Calu3 (cell line): Measurements from ENCODE around the gene CCNG2. TPM values are rescaled to one million over a fixed set of nuclear protein-coding genes. Genes with fewer than 3 reads are reported as not detected.

ENCODE experiments used
- BruUV-seq: library from RNA; stranded (reverse); fragments of 400-500 nt; replicated peaks from 2 replicates; lab custom pipeline; 2021; lab: Mats Ljungman, UMichigan
- CTCF ChIA-PET: fragments of 300-600 bp; sonication (Branson Sonifier 250); formaldehyde crosslinking; loops from one replicate; lab custom pipeline; 2022; ENCODE audit warnings: antibody characterized with exemption; lab: Charles Lee
- DNase-seq: peaks from one replicate; pipeline ENCODE4 v3.0.0; 2022
- H3K27ac Mint-ChIP-seq: one replicate; pipeline ENCODE4 v1.8.0; 2022; ENCODE audit warnings: mixed read lengths; ENCODE audit not compliant: unreplicated experiment
- H3K27me3 Mint-ChIP-seq: one replicate; pipeline ENCODE4 v1.8.0; 2022; ENCODE audit warnings: mixed read lengths; ENCODE audit not compliant: unreplicated experiment
- H3K36me3 Mint-ChIP-seq: one replicate; pipeline ENCODE4 v1.8.0; 2022; ENCODE audit warnings: mild to moderate bottlenecking, moderate library complexity, mixed read lengths; ENCODE audit not compliant: insufficient read depth, unreplicated experiment
- H3K4me1 Mint-ChIP-seq: one replicate; pipeline ENCODE4 v1.8.0; 2022; ENCODE audit warnings: mild to moderate bottlenecking, low read depth, mixed read lengths; ENCODE audit not compliant: unreplicated experiment
- H3K4me3 Mint-ChIP-seq: one replicate; pipeline ENCODE4 v1.8.0; 2022; ENCODE audit warnings: mild to moderate bottlenecking, low read depth, moderate library complexity, mixed read lengths; ENCODE audit not compliant: unreplicated experiment
- H3K9me3 Mint-ChIP-seq: one replicate; pipeline ENCODE4 v1.8.0; 2022; ENCODE audit warnings: low read depth, mixed read lengths; ENCODE audit not compliant: unreplicated experiment
- CTCF ChIP-seq: fragments of 200-600 bp; IDR thresholded peaks from one replicate; pipeline ENCODE4 v1.8.0; 2022; ENCODE audit warnings: antibody characterized with exemption; ENCODE audit not compliant: unreplicated experiment
- intact Hi-C: fragments of 100-400 bp; cut with micrococcal nuclease; formaldehyde crosslinking; loops from one replicate; pipeline ENCODE4 v1.10.0; 2022; ENCODE audit not compliant: unreplicated experiment
- total RNA-seq: library from RNA; stranded (reverse); gene quantifications from 2 replicates; pipeline ENCODE4 v1.2.3, GENCODE V29; 2022

The CCNG2 gene
- total RNA-seq, 1 experiment from 2014 or later, result 25.2 TPM

GRCh38 chr4:77152421-77152820 is 4.6 kb upstream of the CCNG2 start:
- CTCF ChIA-PET, result no interaction called here
- Mint-ChIP-seq H3K4me3 (no peak overlapping the region), H3K27ac (no peak overlapping the region), H3K36me3 (peaks cover 18% of the 10 kb centered on the region), H3K9me3 (no peaks in the 10 kb centered on the region), H3K27me3 (no peaks in the 10 kb centered on the region), H3K4me1 (peaks cover 12% of the 10 kb centered on the region)
- BruUV-seq, result no TSS peak
- intact Hi-C loops, result no loop called here
- TF ChIP-seq CTCF, result no peak
- peak; percentile 16 for DNase-seq

GRCh38 chr4:77153006-77153405 is 4.0 kb upstream of the CCNG2 start:
- no peak for TF ChIP-seq CTCF
- Mint-ChIP-seq H3K9me3 (no peaks in the 10 kb centered on the region), H3K27me3 (no peaks in the 10 kb centered on the region), H3K36me3 (peaks cover 24% of the 10 kb centered on the region), H3K4me3 (no peak overlapping the region), H3K27ac (no peak overlapping the region), H3K4me1 (peaks cover 12% of the 10 kb centered on the region)
- no peak for DNase-seq
- no TSS peak for BruUV-seq
- CTCF ChIA-PET, result no interaction called here
- intact Hi-C loops, result no loop called here

- no TSS peak for BruUV-seq
- CTCF ChIA-PET, result no interaction called here
- Mint-ChIP-seq H3K27ac (no peak overlapping the region), H3K4me3 (no peak overlapping the region), H3K9me3 (no peaks in the 10 kb centered on the region), H3K36me3 (peaks cover 28% of the 10 kb centered on the region), H3K27me3 (no peaks in the 10 kb centered on the region), H3K4me1 (peaks cover 12% of the 10 kb centered on the region)
- no peak for DNase-seq
- intact Hi-C loops, result no loop called here
- no peak for TF ChIP-seq CTCF
These were observed 2.9 kb upstream of the CCNG2 start for GRCh38 chr4:77154065-77154464.

DNA sequence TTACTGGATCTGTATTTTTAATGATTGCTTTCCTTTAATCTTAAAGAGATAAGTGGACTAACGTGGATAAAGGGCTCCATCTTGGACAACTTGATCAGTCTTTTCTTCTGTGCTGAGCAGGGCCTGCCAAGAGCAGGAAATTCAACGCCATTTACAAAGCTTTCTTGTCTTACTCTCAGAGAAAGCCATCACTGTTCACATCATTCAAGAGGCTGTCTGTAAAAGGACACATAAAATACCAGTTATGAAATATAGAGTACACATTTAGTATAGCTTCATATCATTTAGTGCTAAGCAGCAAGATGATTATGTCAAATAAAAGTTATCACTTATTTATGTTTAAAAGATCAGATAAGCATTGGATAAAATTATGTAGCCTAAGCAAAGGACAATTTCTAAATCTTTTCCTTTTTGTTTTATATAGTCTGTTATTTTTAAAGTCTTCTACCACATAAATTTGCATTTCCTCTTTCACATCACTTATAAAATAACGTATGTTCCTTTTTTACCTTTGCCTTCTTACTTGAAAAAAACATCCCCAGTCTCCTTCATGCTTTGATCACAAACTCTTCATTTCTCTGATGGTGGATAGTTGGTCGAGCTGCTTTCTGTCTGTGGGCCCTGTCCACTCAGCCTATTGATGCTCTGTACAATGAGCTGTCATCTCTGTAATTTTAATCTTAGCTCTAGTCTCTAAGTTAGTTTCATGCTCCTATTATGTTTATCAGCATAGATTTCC is 2.1 kb upstream of the CCNG2 start:
- DNase-seq, result no peak
- TF ChIP-seq CTCF, result no peak
- H3K36me3 Mint-ChIP-seq, result peaks cover 28% of the 10 kb centered on the region
- peaks cover 12% of the 10 kb centered on the region for H3K4me1 Mint-ChIP-seq
- H3K9me3 Mint-ChIP-seq, result no peaks in the 10 kb centered on the region
- intact Hi-C loops, result loop anchor here (5.0 kb wide), 1 partner anchor 47 kb away; no protein-coding TSS in a partner anchor
- no TSS peak for BruUV-seq
- no peaks in the 10 kb centered on the region for H3K27me3 Mint-ChIP-seq
- CTCF ChIA-PET, result interaction anchor here (0.6 to 0.8 kb wide), 3 partner anchors 62 to 515 kb away, joined by 3 to 12 read pairs (median 11); no protein-coding TSS in a partner anchor
- H3K4me3 Mint-ChIP-seq, result no peak overlapping the region
- peak overlapping the region; percentile 95 for H3K27ac Mint-ChIP-seq
